OCI-LY3 (cell line): ENCODE data around the gene IL18R1.

Experiments used
- EZH2phosphoT487 ChIP-seq: fragments of 200-600 bp; shearing (Covaris generic); IDR thresholded peaks from 2 replicates; pipeline ENCODE4 v1.6.1; 2018; ENCODE audit warnings: antibody characterized with exemption, mixed run types, low read depth
- TF ChIP-seq, protein P1 (sequence below): fragments of 200-600, 300-600 bp; sonication (generic); IDR thresholded peaks from 2 replicates; pipeline ENCODE4 v1.5.1; 2014; ENCODE audit warnings: antibody characterized with exemption, low read length, low read depth

DNA sequence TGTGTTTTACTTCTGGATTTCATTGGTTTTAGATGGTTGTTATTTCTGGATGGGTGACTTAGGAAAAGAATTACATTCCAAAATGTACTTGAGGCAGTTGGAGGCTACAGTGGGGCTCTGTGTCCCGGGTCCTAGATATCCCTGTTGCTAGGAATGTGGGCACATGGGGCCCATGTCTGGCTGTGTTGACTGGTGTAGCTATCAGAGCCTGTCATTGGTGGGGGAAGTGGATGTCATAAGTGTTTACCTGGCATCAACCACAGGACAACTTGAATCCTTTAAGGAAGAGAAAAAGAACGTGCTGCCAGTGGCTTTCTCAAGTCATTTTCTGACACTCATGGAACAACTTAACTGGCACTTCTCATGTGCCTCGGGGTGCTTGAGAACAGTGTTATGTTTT is 30.4 kb downstream of the IL18R1 start:
- TF ChIP-seq, protein P1, sequence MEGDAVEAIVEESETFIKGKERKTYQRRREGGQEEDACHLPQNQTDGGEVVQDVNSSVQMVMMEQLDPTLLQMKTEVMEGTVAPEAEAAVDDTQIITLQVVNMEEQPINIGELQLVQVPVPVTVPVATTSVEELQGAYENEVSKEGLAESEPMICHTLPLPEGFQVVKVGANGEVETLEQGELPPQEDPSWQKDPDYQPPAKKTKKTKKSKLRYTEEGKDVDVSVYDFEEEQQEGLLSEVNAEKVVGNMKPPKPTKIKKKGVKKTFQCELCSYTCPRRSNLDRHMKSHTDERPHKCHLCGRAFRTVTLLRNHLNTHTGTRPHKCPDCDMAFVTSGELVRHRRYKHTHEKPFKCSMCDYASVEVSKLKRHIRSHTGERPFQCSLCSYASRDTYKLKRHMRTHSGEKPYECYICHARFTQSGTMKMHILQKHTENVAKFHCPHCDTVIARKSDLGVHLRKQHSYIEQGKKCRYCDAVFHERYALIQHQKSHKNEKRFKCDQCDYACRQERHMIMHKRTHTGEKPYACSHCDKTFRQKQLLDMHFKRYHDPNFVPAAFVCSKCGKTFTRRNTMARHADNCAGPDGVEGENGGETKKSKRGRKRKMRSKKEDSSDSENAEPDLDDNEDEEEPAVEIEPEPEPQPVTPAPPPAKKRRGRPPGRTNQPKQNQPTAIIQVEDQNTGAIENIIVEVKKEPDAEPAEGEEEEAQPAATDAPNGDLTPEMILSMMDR, result no peak
- TF ChIP-seq EZH2phosphoT487, result no peak
